Endothelial cell of umbilical vein (primary cell): ENCODE data around the gene LHX4. TPM values are rescaled to one million over a fixed set of nuclear protein-coding genes. Genes with fewer than 3 reads are reported as not detected.

ENCODE experiments used
- BruUV-seq: library from RNA; stranded (reverse); fragments of 400-500 nt; replicated peaks from 2 replicates; lab custom pipeline; 2021; lab: Mats Ljungman, UMichigan
- CTCF ChIA-PET: fragments of 300-600, 350-600 bp; sonication (Branson Sonifier 250); formaldehyde crosslinking; loops from one replicate; lab custom pipeline; 2021; ENCODE audit warnings: antibody characterized with exemption, inconsistent platforms; lab: Charles Lee
- POLR2A ChIA-PET: fragments of 300-600, 350-600 bp; sonication (Branson Sonifier 250); formaldehyde crosslinking; loops from one replicate; lab custom pipeline; 2021; ENCODE audit warnings: antibody characterized with exemption, inconsistent platforms; lab: Charles Lee
- DNase-seq: peaks from one replicate; pipeline ENCODE4 v3.0.0-alpha.2; 2011; ENCODE audit warnings: low read depth, low spot score
- FAIRE-seq: peaks from 2 replicates; lab custom pipeline; 2011; peaks lifted over from hg19 to GRCh38; lab: Jason Lieb, UNC
- H2AFZ ChIP-seq: 2 replicates; pipeline ENCODE4 v1.6.0; 2012; ENCODE audit warnings: low read depth, low read length, control low read depth, inconsistent platforms
- H3K27ac ChIP-seq: 2 replicates; pipeline ENCODE4 v1.5.1; 2011; ENCODE audit warnings: low read depth, mild to moderate bottlenecking, control low read depth, low read length, moderate library complexity; ENCODE audit not compliant: insufficient read depth
- H3K27me3 ChIP-seq, 2 experiments: 2 replicates each; pipeline versions ENCODE4 v1.6.0 to v1.6.1; 2011; ENCODE audit warnings: low read length in 2 of 2, mixed read lengths in 1 of 2; ENCODE audit not compliant: control insufficient read depth in 2 of 2, insufficient read depth in 2 of 2
- H3K36me3 ChIP-seq, 2 experiments: 2 replicates in 1 of 2; 3 replicates in 1 of 2; pipeline ENCODE4 v1.5.1; 2011; ENCODE audit warnings: low read length in 2 of 2, mild to moderate bottlenecking in 1 of 2, moderate library complexity in 1 of 2; ENCODE audit not compliant: control insufficient read depth in 2 of 2, insufficient read depth in 2 of 2; ENCODE audit errors: extremely low read depth in 1 of 2
- H3K4me1 ChIP-seq: 3 replicates; pipeline ENCODE4 v1.5.1; 2011; ENCODE audit warnings: mild to moderate bottlenecking, low read length; ENCODE audit not compliant: control insufficient read depth, insufficient read depth; ENCODE audit errors: extremely low read depth
- H3K4me2 ChIP-seq: 2 replicates; pipeline ENCODE4 v1.6.1; 2011; ENCODE audit warnings: low read length, control low read depth, mixed read lengths; ENCODE audit not compliant: insufficient read depth
- H3K4me3 ChIP-seq, 3 experiments: fragments of 200-600 bp in 1 of 3; sonication (generic), shearing (Covaris generic) in 1 of 3; replicated peaks in 1 of 3; 2 replicates each; pipeline ENCODE4 v1.5.1; 2011 to 2016; ENCODE audit warnings: control low read depth in 3 of 3, low read length in 3 of 3, mild to moderate bottlenecking in 2 of 3, inconsistent platforms in 1 of 3, low read depth in 1 of 3, moderate library complexity in 1 of 3; ENCODE audit not compliant: insufficient read depth in 1 of 3
- H3K79me2 ChIP-seq: 2 replicates; pipeline ENCODE4 v1.6.0; 2012; ENCODE audit warnings: low read length, inconsistent platforms; ENCODE audit not compliant: control insufficient read depth, insufficient read depth
- H3K9ac ChIP-seq: replicated peaks from 2 replicates; pipeline ENCODE3; 2011; ENCODE audit warnings: low read length, control low read depth; ENCODE audit not compliant: insufficient read depth; ENCODE audit errors: extremely low read depth
- H3K9me1 ChIP-seq: replicated peaks from 3 replicates; pipeline ENCODE4 v1.6.0; 2011; ENCODE audit warnings: mild to moderate bottlenecking, low read length; ENCODE audit not compliant: control insufficient read depth, insufficient read depth; ENCODE audit errors: extremely low read depth
- H3K9me3 ChIP-seq: replicated peaks from 2 replicates; pipeline ENCODE4 v1.5.1; 2012; ENCODE audit warnings: low read length, inconsistent platforms; ENCODE audit not compliant: control insufficient read depth, insufficient read depth
- H4K20me1 ChIP-seq: replicated peaks from 2 replicates; pipeline ENCODE3; 2011; ENCODE audit warnings: mild to moderate bottlenecking, low read length; ENCODE audit not compliant: control insufficient read depth, insufficient read depth; ENCODE audit errors: extremely low read depth
- CTCF ChIP-seq, 2 donors: IDR thresholded peaks; 1 replicate in 1 of 2; 2 replicates in 1 of 2; pipeline ENCODE4 v1.5.1; 2011; ENCODE audit warnings: low read length in 2 of 2, mild to moderate bottlenecking in 2 of 2, moderate library complexity in 2 of 2, control low read depth in 1 of 2, inconsistent platforms in 1 of 2, low read depth in 1 of 2; ENCODE audit not compliant: insufficient read depth in 1 of 2; ENCODE audit errors: extremely low read depth in 1 of 2
- EZH2 ChIP-seq: IDR thresholded peaks from 2 replicates; pipeline ENCODE4 v1.6.1; 2012; ENCODE audit warnings: borderline replicate concordance, low read depth, mild to moderate bottlenecking, moderate library complexity, low read length, inconsistent platforms; ENCODE audit not compliant: severe bottlenecking
- FOS ChIP-seq: IDR thresholded peaks from 2 replicates; pipeline ENCODE4 v1.6.1; 2011; ENCODE audit warnings: mild to moderate bottlenecking, low read length, moderate library complexity, borderline replicate concordance; ENCODE audit not compliant: insufficient read depth
- GATA2 ChIP-seq: IDR thresholded peaks from 2 replicates; pipeline ENCODE4 v1.7.0; 2011; ENCODE audit warnings: low read depth, mild to moderate bottlenecking, moderate library complexity, mixed read lengths, low read length; ENCODE audit not compliant: insufficient read length, insufficient read depth
- JUN ChIP-seq: IDR thresholded peaks from 2 replicates; pipeline ENCODE4 v1.6.1; 2011; ENCODE audit warnings: borderline replicate concordance, low read depth; ENCODE audit not compliant: insufficient read length, insufficient read depth
- MAX ChIP-seq: IDR thresholded peaks from 2 replicates; pipeline ENCODE4 v1.6.1; 2011; ENCODE audit not compliant: insufficient read depth, insufficient read length
- MYC ChIP-seq: IDR thresholded peaks from one replicate; pipeline ENCODE4 v1.6.1; 2011; ENCODE audit warnings: mild to moderate bottlenecking, low read depth, low read length
- POLR2A ChIP-seq: IDR thresholded peaks from 2 replicates; pipeline ENCODE4 v1.6.1; 2012; ENCODE audit warnings: low read depth, mild to moderate bottlenecking, control low read depth, low read length
- POLR2AphosphoS5 ChIP-seq: IDR thresholded peaks from 2 replicates; pipeline ENCODE4 v1.6.1; 2012; ENCODE audit warnings: low read depth, mild to moderate bottlenecking, control low read depth, low read length, moderate library complexity; ENCODE audit not compliant: insufficient read depth
- dilution Hi-C: fragments of 300-500 bp; cut with MboI; formaldehyde crosslinking; loops from one replicate; pipeline ENCODE4 v1.15.0; 2019; ENCODE audit warnings: low sequenced_read_pairs; ENCODE audit not compliant: extremely low pct_ligation_motif_present
- intact Hi-C: fragments of 100-400 bp; cut with micrococcal nuclease; formaldehyde crosslinking; loops from one replicate; pipeline ENCODE4 v1.10.0; 2022
- polyA plus RNA-seq, 4 experiments: library from polyadenylated mRNA; depleted of rRNA in 3 of 4; stranded (reverse) in 3 of 4; unstranded in 1 of 4; fragments of >200 nt; gene quantifications; 2 replicates each; pipeline versions ENCODE4 v1.2.1 to v1.2.3, GENCODE V29; 2011 to 2012; ENCODE audit warnings: missing spikeins in 1 of 4
- total RNA-seq: library from RNA; stranded (reverse); gene quantifications from 2 replicates; pipeline ENCODE4 v1.2.3, GENCODE V29; 2021

LHX4 gene
- total and polyA plus RNA-seq, 2 donors (not counting 3 experiments of a cell fraction or from before 2014, with no cell fraction given) = not detected

- BruUV-seq = no TSS peak
- dilution Hi-C loops = no loop called here
Measured at GRCh38 chr1:180265871-180266270, 35.8 kb downstream of the LHX4 start.

More at GRCh38 chr1:180265871-180266270, 35.8 kb downstream of the LHX4 start:
- Histone ChIP-seq H4K20me1 (no peaks in the 10 kb centered on the region), H2AFZ (no peak overlapping the region), H3K9ac (no peak overlapping the region), H3K27me3 (no peaks in the 10 kb centered on the region), H3K4me3 (no peak overlapping the region), H3K9me1 (no peaks in the 10 kb centered on the region), H3K27ac (no peak overlapping the region), H3K79me2 (no peaks in the 10 kb centered on the region), H3K4me1 (no peaks in the 10 kb centered on the region), H3K36me3 (no peaks in the 10 kb centered on the region), H3K9me3 (no peaks in the 10 kb centered on the region), H3K4me2 (no peak overlapping the region)
- POLR2A ChIA-PET = no interaction called here
- DNase-seq (no peak), FAIRE-seq (no peak)
- CTCF ChIA-PET = no interaction called here
- intact Hi-C loops = no loop called here
- TF ChIP-seq CTCF (IDR thresholded peaks at IDR 0.05; ENCODE audit: extremely low read depth in 1 of 2, insufficient read depth in 1 of 2, low read depth in 1 of 2, low read length in 2 of 2) = no peak
- no peak for TF ChIP-seq POLR2AphosphoS5
- TF ChIP-seq JUN = no peak
- no peak for TF ChIP-seq MYC
- TF ChIP-seq MAX = no peak
- no peak for TF ChIP-seq FOS
- TF ChIP-seq POLR2A = no peak
- no peak for TF ChIP-seq EZH2
- no peak for TF ChIP-seq GATA2
